ENCODE results near the gene SNTB2. TPM values are rescaled to one million over a fixed set of nuclear protein-coding genes. Genes with fewer than 3 reads are reported as not detected.
A peak's percentile ranks its signal among the peaks of the same experiment; 100 is the strongest.
"Not testable (repeated sequence)": the region's sequence is repeated elsewhere in the genome, so short reads cannot be mapped to it uniquely, and the experiment has no call there.

The SNTB2 gene
- polyA plus RNA-seq, 12 donors, result 12.9 to 70.0 (median 17.4) TPM

DNA sequence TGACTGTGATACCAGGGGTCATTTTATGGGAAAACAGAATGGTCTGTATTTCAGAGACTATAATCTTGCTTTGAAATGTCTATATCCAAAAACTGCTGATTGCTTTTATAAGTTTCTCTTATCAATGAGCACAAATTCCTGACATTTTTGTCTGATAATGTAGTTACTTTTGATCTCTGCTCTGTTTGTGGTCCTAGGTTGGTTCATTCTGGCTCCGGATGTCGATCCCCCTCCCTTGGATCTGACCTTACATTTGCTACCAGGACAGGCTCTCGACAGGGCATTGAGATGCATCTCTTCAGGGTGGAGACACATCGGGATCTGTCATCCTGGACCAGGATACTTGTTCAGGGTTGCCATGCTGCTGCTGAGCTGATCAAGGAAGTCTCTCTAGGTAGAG is 96.9 kb downstream of the SNTB2 start:
- no peak for DNase-seq

DNA sequence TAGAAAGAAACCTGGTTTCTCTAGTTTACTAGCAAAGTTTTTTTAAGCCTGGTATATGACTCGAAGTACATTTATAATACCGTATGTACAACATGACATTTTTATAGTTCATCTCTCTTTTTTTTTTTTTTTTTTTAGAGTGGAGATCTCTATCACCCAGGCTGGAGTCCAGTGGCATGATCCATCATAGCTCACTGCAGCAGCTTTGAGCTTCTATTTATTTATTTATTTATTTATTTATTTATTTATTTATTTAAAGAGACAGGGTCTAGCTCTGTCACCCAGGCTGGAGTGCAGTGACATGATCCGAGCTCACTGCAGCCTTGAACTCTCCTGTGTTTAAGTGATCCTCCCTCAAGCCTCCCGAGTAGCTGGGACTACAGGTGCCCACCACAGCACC is 98.3 kb downstream of the SNTB2 start:
- DNase-seq, result no peak

DNA sequence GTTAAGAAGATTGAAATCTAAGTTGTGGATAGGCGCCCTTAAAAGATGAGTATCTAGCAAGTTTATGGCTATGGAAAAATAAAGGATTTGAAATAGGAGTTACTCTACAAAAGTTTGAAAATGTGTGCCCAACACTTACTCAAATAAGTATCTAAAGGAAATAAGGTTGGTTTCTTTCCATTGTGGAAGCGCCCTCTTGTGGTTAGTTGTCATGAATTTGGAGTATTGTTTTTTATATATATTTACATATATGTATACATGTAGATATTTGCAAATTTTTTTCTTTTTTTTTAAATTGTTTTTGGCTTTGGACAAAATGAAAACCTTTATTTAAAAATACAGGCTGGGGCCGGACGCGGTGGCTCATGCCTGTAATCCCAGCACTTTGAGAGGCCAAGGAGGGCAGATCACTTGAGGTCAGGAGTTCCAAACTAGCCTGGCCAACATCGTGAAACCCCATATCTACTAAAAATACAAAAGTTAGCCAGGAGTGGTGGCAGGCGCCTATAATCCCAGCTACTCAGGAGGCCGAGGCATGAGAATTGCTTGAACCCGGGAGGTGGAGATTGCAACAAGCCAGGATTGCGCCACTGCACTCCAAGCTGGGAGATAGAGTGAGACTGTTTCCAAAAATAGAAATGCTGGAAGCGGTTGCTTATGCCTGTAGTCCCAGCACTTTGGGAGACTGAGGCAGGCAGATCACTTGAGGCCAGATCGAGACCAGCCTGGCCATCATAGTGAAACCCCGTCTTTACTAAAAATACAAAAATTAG is 100.2 kb downstream of the SNTB2 start:
- peak; percentile 82 for DNase-seq

DNA sequence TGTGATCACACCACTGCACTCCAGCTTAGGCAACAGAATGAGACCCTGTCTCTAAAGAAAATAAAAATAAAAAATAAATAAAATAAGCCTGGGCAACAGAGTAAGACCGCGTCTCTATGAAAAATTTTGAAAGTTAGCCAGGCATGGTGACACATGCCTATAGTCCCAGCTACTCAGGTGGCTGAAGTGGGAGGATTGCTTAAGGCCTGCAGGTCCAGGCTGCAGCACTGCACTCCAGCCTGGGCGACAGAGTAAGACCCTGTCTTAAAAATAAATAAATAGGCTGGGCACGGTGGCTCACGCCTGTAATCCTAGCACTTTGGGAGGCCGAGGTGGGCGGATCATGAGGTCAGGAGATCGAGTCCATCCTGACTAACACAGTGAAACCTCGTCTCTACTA is 104.7 kb downstream of the SNTB2 start:
- not testable (repeated sequence) for DNase-seq

DNA sequence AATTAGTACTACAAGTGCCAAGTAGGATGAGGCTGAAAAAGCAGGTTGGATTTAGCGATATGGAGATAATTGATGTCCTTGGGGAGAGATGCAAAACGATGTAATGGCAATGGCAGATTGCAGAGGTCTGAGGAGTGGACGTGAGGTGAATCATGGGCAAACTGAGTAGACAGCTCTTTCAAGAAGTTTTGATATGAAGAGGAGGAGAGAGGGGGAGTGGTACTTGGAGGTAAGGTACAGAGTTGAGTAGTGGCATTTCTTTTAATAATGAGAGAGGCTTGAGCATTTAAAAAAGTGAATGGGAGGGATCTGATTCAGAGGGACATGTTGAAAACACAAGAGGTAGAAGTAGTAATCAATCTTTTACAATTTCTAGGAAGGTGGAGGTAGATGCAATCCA is 106.4 kb downstream of the SNTB2 start:
- no peak for DNase-seq

DNA sequence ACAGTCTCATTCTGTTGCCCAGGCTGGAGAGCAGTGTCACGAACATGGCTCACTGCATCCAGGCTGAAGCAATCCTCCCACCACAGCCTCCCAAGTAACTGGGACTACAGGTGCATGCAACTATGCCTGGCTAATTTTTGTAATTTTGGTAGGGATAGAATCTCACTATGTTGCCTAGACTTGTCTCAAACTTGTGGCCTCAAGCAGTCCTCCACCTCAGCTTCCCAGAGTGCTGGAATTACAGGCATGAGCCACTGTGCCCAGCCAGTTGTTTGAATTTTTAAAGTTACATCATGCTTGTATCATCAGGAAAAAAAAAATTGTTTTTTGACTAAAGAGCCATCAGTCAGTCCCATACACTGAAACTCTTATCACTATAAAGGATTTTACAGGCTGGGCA is 107.1 kb downstream of the SNTB2 start:
- no peak for DNase-seq

DNA sequence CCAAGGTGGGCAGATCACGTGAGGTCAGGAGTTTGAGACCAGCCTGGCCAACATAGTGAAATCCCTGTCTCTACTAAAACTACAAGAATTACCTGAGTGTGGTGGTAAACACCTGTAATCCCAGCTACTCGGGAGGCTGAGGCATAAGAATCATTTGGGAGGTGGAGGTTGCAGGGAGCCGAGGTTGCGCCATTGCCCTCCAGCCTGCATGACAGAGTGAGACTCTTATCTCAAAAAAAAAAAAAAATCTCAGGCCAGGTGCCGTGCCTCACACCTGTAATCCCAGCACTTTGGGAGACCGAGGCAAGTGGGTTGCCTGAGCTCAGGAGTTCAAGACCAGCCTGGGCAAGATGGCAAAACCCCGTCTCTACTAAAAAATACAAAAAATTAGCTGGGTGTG is 109.8 kb downstream of the SNTB2 start:
- not testable (repeated sequence) for DNase-seq

DNA sequence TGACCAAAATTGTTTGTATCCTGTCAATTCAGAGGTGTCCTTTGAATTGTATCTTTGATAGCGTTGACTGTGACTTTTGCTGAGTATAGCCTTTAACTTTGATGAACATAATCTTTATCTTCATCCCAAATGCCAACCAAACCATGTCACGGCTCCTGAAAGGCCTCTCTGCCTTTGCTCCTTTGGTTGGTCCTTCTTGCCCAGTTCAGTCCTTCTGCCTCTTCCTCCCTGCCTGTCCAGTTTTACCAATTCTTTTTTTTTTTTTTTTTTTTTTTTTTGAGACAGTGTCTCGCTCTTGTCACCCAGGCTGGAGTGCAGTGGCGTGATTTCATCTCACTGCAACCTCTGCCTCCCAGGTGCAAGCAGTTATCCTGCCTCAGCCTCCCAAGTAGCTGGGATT is 111.3 kb downstream of the SNTB2 start:
- DNase-seq, result no peak

DNA sequence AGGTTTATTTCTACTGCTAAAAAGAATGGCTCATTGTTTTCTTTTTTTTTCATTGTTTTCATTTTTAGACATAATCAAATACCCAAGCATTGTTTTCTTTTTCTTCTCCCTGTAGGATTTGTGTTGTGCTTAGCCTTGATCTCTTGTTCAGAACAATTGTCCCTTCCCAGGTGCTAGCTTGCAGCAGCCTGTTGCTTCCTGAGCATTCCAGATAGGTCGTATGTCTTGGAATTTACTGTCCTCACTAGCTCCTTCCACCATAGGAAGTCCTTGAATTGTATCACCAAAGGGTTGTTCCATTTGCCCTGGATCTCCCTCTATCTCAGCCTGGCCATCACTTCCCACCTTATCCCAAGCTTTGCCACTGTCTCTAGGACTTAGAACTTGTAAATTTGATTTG is 114.2 kb downstream of the SNTB2 start:
- DNase-seq, result no peak

DNA sequence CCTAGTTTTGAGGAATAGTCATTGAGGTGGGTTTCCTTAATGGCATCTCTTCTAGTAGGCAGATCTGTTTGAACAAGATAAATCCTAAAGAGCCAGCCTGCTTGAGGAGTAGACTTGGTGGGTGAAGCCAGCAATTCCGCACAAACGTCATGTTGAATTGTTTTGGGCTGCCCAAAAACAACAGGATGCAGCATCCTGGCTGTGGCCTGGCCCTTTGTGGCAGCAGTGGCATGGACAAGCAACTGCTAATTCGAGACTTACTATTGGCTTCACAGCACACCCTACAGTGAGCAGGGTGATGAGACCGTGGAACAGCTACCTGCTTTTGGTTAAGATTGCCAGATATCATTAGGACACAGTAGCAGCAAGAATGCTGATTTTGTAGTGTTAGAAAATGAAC is 114.9 kb downstream of the SNTB2 start:
- DNase-seq, result no peak

DNA sequence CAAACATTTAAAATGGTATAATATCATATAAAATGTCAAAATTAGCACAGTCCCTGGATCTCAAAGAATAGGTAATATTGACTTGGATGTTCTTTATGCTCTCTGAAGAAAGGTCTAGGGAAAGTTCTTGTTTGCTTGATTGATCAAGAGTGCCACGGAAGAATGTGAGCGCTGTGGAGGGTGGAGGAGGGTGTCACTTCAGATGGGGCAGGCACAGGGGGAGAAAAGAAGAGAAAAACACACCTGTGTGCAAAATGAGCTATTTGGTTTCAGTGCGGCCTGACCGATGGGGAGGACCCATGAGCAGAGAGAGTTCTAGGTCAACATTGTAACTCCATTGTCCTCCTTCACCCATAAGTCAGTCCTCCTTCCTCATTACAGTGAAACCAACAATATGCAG is 115.3 kb downstream of the SNTB2 start:
- no peak for DNase-seq

DNA sequence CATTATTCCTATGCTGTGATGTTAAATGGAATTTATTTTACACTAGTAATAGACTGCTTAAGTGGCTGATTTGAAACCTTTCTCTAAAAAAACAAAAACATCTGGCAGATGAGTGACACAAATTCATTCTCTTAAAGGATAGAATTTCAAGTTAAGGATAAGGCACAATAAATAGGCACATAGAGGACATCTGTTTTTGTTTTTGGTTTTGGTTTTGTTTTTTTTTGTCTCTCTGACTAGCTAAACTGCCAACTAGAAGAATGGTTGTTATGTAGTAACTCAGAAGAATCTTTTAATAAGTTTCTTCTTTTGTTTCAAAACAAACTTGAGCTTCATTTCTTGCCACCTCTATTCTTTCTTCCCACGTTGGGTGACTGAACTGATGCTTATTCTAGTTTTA is 119.1 kb downstream of the SNTB2 start:
- DNase-seq, result no peak

DNA sequence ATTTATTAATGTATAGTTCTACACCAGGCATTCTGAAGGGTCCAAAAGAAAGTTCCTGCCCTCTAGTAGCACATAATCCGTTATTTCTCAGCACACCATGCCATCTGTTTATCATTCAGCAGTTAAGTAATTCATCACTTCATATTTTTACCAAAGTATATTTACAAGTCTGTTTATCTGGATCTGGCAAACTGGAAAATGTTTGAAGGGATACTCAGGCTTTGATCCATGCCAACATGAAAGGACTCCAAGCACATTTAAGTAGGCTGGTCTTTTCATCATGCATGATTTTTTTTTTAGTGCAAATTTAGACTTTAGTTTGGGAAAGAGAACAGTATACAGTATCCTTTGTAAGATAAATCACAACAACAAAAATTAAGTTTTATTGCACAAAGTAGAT is 120.1 kb downstream of the SNTB2 start:
- DNase-seq, result no peak

DNA sequence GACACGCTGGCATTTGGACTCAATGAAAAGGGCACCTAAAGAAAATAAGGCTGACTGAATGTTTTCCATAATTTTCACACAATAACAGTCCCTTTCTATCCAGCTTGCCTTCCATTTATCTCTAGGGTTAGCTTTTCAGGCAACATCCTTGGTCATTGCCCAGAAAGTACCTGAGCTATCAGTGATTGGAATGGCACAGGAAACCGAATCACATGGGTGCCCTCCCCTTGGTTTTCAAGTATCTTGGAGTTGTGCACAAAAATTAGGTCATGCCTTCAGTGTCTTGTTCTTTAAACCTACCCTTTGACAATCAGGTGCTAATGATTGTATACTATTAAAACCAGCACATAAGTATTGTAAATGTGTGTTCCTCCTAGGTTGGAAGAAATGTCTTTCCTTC is 120.9 kb downstream of the SNTB2 start:
- no peak for DNase-seq

DNA sequence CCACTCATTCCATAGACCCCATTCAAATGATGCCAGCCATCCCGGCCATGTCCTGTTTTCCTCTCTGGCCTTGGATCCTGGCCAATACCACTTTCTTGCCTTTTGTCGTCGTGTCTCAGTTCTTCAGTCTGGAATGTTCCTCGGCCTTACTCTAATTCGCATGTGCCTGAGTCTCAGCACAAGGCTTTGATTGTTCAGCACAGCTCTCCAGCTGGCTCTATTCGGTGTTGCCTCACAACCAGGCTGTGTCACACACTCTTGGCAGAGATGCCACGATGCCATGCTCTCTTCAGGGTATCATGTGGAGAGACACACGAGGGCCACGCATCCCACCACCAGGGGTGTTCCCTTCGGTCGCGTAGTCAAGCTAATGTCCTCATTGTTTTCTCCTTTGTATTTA is 122.4 kb downstream of the SNTB2 start:
- no peak for DNase-seq

DNA sequence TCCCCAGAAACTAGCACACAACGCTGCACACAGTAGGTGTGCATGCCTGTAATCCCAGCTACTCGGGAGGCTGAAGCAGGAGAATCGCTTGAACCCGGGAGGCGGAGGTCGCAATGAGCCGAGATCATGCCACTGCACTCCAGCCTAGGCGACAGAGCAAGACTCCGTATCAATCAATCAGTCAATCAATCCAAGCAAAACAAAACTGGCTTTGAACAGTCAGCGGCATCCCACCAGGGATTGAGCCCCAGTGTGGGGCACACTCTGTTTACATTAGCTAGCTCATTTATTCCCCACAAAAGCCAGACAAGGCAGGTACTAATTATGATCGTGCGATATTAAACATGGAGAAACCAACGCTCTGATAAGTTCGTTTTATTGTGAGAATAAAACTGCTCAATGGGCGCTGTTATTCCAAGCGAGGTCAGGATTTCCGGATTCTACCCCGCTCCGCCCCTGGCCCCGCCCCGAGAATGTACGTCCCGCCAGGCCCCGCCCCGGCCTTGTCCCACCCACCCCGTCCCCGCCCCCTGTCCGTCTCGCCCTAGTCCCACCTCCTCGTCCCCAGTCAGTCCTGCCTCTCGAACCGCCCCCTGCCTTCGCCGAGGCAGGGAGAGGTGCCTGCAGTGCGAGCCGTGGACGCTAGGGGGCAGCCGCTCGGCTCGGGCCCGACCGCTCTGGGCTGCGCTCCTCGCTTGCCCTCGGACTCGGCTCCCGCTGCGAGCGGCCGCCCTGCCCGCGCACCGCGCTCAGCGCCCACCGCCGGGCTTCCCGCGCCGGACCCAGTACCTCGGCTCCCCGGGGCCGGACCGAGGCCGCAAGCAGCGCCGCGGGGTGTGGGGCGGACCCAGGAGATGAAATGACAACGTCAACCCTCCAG is 123.9 kb downstream of the SNTB2 start, which contains the start of gene VPS4A:
VPS4A (plus strand) TSS at position 698 of the 880 bp plus-strand sequence; CDS start at position 860, 162 bp downstream.
- DNase-seq, result peak; percentile 97

DNA sequence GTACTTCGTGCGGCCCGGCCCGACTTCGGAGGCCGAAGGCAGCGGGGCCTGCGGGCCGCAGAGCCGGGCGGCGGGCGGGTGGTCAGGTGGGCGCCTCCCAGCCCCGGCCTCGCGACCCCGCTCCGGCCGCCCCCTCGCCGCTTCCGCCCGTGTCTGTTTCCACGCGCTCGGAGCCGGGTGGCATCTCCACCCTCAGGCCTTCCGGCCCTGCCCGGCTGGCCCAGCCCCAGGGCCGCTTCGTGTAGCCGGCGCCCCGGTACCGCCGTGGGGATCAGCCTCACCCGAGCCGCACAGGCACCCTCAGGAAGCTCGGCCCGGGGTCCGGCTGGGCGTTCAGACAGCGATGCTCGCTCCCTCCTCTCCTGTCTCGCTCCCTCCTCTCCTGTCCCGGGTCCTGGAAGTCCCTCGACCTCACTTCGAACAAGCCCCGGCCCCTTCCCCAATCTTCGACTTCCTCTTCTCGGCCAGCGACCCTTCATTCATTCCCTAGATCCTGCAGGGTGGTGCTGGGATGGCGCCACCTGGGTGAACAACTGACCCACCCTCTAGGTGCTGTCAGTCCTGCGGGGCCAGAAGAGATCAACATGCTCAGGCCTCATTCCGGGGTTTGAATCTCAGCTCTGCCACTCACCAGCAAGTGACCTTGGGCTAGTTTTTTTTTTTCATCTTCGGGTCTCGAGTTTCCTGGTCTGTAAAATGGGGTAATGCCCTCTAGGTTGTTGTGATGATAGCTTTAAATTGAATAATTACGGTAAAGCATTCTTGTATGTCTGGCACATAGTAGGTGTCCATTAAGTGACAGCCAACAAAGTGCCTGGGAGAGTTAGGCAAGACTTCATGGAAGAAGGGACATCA is 124.8 kb downstream of the SNTB2 start:
- DNase-seq, result no peak

DNA sequence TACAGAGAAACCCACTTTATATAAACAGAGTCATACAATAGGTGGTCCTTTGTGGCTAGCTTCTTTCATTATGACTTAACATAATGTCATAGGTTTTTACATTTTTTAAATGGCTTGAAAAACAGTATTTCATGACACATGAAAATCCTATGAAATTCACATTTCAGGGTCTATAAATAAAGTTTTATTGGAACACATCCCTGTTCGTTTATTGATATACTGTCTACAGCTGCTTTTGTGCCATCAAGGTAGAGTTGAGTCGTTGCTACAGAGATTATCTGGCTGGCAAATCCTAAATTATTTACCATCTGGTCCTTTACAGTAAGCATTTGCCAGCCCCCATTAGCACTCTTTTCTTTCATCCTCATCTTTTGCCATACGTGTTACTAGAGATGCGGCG is 126.5 kb downstream of the SNTB2 start:
- DNase-seq, result no peak

DNA sequence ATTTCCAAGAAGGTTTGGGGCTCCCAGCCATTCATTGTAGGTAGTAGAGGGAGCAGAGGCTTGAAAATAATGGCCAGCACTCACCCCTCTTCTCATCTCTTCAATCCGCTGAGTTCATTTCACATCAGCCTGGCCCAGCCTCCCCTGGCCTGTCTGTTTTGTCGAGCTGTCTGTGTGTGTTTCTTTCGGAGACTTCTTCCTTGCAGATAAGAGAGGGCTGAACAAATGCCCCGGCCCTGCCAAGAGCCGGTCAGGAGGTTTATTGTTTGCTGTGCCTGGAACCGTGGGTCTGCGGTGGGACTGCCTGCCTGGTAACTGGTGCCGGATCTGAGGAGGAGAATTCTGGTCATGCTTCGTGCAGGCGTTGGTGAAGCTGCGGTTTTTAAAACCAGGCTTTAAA is 127.6 kb downstream of the SNTB2 start:
- DNase-seq, result no peak

DNA sequence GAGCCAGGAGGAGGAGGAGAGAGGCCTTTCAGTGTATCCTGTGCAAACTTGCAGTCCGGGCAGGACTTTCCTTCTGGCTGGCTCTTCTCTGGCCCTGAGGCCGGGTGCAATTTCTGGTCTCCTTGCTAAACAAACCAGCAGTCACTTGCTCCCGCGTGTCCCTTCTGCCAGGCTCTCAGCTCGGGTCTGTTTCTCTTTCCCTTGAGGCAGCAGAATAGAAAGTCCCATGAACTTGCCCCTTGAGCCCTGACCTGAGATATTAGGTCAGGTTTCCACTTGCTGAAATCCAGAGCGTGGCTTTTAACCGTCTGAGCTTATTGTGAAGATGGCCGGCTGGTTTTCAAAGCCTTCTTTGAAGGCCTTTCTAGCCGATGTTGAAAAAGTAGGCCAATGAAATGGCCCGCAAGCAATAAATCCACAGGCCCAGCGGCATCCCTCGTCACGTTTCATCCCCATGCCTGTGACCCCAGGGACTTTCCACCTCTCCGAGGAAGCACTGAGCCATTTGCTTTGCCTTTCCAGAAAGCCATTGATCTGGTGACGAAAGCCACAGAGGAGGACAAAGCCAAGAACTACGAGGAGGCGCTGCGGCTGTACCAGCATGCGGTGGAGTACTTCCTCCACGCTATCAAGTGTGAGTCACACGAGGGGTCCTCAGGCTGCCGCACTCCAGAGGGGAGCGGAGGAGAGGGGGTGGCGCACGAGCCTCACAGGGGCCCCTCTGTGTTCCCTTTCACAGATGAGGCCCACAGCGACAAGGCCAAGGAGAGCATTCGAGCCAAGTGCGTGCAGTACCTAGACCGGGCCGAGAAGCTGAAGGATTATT is 128.7 kb downstream of the SNTB2 start:
- DNase-seq, result no peak

DNA sequence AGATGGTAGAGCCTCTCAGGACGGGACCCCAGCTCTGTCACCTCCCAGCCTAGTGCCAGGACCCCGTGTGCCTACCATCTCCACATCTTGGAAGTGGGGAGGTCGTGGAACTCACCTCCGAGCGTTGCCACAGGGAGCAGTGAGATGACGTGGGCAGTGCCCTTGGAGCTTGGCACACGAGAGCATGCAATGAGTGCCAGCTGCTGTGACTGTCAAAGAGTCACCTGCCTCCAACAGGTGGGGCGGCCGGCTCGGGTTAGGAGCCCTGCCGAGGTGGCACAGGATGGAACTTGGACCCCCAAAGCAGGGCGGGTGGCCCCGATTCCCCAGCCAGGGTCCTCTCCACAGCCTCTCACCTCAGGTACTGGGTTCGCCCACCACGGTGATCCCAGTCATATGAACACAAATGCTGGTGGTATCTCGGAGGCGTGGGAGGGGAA is 129.7 kb downstream of the SNTB2 start:
- DNase-seq, result no peak

Measured in muscle of arm (tissue), 12 donors.